Gastrocnemius medialis (tissue), 4 donors: ENCODE measurements around the gene ITFG1.

ENCODE experiments used
- POLR2A ChIP-seq, 2 donors: fragments of 450-650 bp; IDR thresholded peaks; one replicate each; pipeline ENCODE4 v1.6.1; 2017; ENCODE audit warnings: antibody characterized with exemption in 2 of 2, mild to moderate bottlenecking in 2 of 2, moderate library complexity in 2 of 2
- TF ChIP-seq, protein P1 (sequence below), 5 experiments: fragments of 450-650 bp in 3 of 5; fragments of 200-600 bp in 2 of 5; sonication (generic) in 2 of 5; IDR thresholded peaks in 4 of 5; conservative IDR thresholded peaks in 1 of 5; 1 replicate in 4 of 5; 2 replicates in 1 of 5; pipeline ENCODE4 v1.5.1; 2016 to 2019; ENCODE audit warnings: antibody characterized with exemption in 5 of 5, mild to moderate bottlenecking in 3 of 5, moderate library complexity in 3 of 5

DNA sequence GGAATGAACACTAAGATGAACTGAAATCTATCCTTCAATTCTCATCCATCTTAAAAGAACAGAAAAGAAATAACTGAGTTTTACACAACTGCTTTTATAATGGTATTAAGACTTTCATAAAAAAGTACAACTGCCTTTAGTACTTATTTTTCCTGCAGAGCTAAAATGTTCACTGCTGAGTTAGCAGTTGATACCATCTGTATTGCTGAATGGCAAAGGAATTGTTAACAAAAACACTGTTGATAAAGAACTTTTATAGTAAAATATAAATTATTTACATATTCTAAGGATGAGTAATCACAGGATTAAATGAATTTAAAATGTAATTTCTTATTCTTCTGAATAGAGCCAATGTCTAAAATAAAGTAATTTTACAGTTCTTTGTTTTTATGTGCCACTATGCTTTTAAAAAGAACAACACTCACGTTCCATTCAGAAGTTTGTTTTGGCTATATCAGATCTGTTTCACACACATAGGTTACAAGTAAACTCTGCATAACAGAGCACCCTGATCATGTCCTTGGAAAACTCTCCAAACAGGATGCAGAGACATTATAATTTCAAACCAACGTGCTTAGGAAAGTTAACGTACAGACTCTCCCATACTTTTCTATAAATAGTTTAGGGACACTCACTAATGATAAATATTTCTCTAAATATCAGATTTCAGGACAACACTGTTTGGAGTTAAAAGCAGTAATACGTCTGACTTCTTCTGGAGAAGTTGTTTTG, 151.1 kb downstream of the ITFG1 start:
- TF ChIP-seq, protein P1, sequence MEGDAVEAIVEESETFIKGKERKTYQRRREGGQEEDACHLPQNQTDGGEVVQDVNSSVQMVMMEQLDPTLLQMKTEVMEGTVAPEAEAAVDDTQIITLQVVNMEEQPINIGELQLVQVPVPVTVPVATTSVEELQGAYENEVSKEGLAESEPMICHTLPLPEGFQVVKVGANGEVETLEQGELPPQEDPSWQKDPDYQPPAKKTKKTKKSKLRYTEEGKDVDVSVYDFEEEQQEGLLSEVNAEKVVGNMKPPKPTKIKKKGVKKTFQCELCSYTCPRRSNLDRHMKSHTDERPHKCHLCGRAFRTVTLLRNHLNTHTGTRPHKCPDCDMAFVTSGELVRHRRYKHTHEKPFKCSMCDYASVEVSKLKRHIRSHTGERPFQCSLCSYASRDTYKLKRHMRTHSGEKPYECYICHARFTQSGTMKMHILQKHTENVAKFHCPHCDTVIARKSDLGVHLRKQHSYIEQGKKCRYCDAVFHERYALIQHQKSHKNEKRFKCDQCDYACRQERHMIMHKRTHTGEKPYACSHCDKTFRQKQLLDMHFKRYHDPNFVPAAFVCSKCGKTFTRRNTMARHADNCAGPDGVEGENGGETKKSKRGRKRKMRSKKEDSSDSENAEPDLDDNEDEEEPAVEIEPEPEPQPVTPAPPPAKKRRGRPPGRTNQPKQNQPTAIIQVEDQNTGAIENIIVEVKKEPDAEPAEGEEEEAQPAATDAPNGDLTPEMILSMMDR (IDR thresholded peaks at IDR 0.05 in 4 of 5, conservative IDR thresholded peaks at IDR 0.05 in 1 of 5), result no peak
- TF ChIP-seq POLR2A (IDR thresholded peaks at IDR 0.05), result no peak
